Neural cell (in vitro differentiated cells): ENCODE measurements around the gene SHANK3. TPM values are rescaled to one million over a fixed set of nuclear protein-coding genes. Genes with fewer than 3 reads are reported as not detected.

ENCODE experiments used
- H2AFZ ChIP-seq: fragments of 200-600, 300-800 bp; sonication (generic), shearing (Covaris generic); 2 replicates; pipeline ENCODE4 v1.6.0; 2014; ENCODE audit warnings: low read depth, mild to moderate bottlenecking, antibody characterized with exemption, low read length, moderate library complexity
- H3F3A ChIP-seq: fragments of 200-600 bp; shearing (Covaris generic); 2 replicates; pipeline ENCODE4 v1.6.1; 2016; ENCODE audit warnings: mild to moderate bottlenecking, moderate library complexity, mixed read lengths, antibody characterized with exemption, low read length; ENCODE audit not compliant: insufficient read depth, poor library complexity, severe bottlenecking
- H3K27ac ChIP-seq: fragments of 200-600, 300-800 bp; sonication (generic), shearing (Covaris generic); 2 replicates; pipeline ENCODE4 v1.5.1; 2014; ENCODE audit warnings: mild to moderate bottlenecking, low read length, moderate library complexity
- H3K27me3 ChIP-seq: fragments of 300-800, 200-600 bp; sonication (generic), shearing (Covaris generic); 2 replicates; pipeline ENCODE4 v1.6.0; 2014; ENCODE audit warnings: mild to moderate bottlenecking, low read depth, low read length, moderate library complexity; ENCODE audit not compliant: insufficient read depth
- H3K36me3 ChIP-seq: fragments of 300-800, 200-600 bp; sonication (generic), shearing (Covaris generic); 2 replicates; pipeline ENCODE4 v1.5.1; 2014; ENCODE audit warnings: mild to moderate bottlenecking, antibody characterized with exemption, low read length, moderate library complexity; ENCODE audit not compliant: insufficient read depth
- H3K4me2 ChIP-seq: fragments of 300-800, 200-600 bp; sonication (generic), shearing (Covaris generic); 2 replicates; pipeline ENCODE4 v1.6.0; 2014; ENCODE audit warnings: mild to moderate bottlenecking, low read length
- H3K4me3 ChIP-seq: fragments of 300-800, 200-600 bp; sonication (generic), shearing (Covaris generic); 2 replicates; pipeline ENCODE4 v1.5.1; 2014; ENCODE audit warnings: mild to moderate bottlenecking, low read length, moderate library complexity
- H3K79me2 ChIP-seq: fragments of 200-600 bp; shearing (Covaris generic); replicated peaks from 2 replicates; pipeline ENCODE4 v1.6.0; 2014; ENCODE audit warnings: mild to moderate bottlenecking, low read length, moderate library complexity; ENCODE audit not compliant: insufficient read depth
- H3K9ac ChIP-seq: fragments of 300-800, 200-600 bp; sonication (generic), shearing (Covaris generic); 2 replicates; pipeline ENCODE4 v1.6.1; 2016; ENCODE audit warnings: mild to moderate bottlenecking, low read length, mixed read lengths
- H3K9me2 ChIP-seq: fragments of 200-600 bp; shearing (Covaris generic); 2 replicates; pipeline ENCODE4 v1.6.1; 2016; ENCODE audit warnings: mild to moderate bottlenecking, low read length, mixed read lengths; ENCODE audit not compliant: insufficient read depth
- H3K9me3 ChIP-seq: fragments of 200-600, 300-800 bp; sonication (generic), shearing (Covaris generic); 2 replicates; pipeline ENCODE4 v1.6.1; 2016; ENCODE audit warnings: mild to moderate bottlenecking, mixed run types, low read length, moderate library complexity, mixed read lengths
- H4K20me1 ChIP-seq: fragments of 200-600 bp; shearing (Covaris generic); 2 replicates; pipeline ENCODE4 v1.6.1; 2016; ENCODE audit warnings: mild to moderate bottlenecking, mixed run types; ENCODE audit not compliant: insufficient read depth
- EP300 ChIP-seq: fragments of 450-650 bp; conservative IDR thresholded peaks from 2 replicates; pipeline ENCODE4 v1.6.1; 2014; ENCODE audit warnings: antibody characterized with exemption, mild to moderate bottlenecking, moderate library complexity; ENCODE audit not compliant: poor library complexity, severe bottlenecking
- EZH2 ChIP-seq: fragments of 200-600, 300-800 bp; shearing (Covaris generic), sonication (generic); IDR thresholded peaks from 2 replicates; pipeline ENCODE4 v1.6.1; 2014; ENCODE audit warnings: antibody characterized with exemption, low read length, borderline replicate concordance, mild to moderate bottlenecking; ENCODE audit not compliant: insufficient read depth, poor library complexity, severe bottlenecking
- MXI1 ChIP-seq: fragments of 450-650 bp; conservative IDR thresholded peaks from 2 replicates; pipeline ENCODE4 v1.6.1; 2014; ENCODE audit warnings: antibody characterized with exemption, mild to moderate bottlenecking; ENCODE audit not compliant: poor library complexity, severe bottlenecking
- POLR2AphosphoS5 ChIP-seq: IDR thresholded peaks from 2 replicates; pipeline ENCODE4 v1.6.1; 2012
- RAD21 ChIP-seq: fragments of 450-650 bp; conservative IDR thresholded peaks from 2 replicates; pipeline ENCODE4 v1.6.1; 2014; ENCODE audit warnings: antibody characterized with exemption, mild to moderate bottlenecking, moderate library complexity
- REST ChIP-seq: IDR thresholded peaks from 2 replicates; pipeline ENCODE4 v1.6.1; 2012; ENCODE audit warnings: borderline replicate concordance
- SMC3 ChIP-seq: fragments of 450-650 bp; conservative IDR thresholded peaks from 2 replicates; pipeline ENCODE4 v1.6.1; 2014; ENCODE audit warnings: antibody characterized with exemption, mild to moderate bottlenecking, moderate library complexity; ENCODE audit not compliant: poor library complexity
- TAF1 ChIP-seq: IDR thresholded peaks from 2 replicates; pipeline ENCODE4 v1.6.1; 2012; ENCODE audit warnings: low read depth
- polyA plus RNA-seq: library from polyadenylated mRNA; depleted of rRNA; stranded (reverse); fragments of >200 nt; gene quantifications from 2 replicates; pipeline ENCODE4 v1.2.3, GENCODE V29; 2014
- TF ChIP-seq, protein P1 (sequence below): fragments of 450-650 bp; IDR thresholded peaks from 2 replicates; pipeline ENCODE4 v1.5.1; 2014; ENCODE audit warnings: antibody characterized with exemption, mild to moderate bottlenecking, moderate library complexity; ENCODE audit not compliant: poor library complexity, severe bottlenecking

Gene SHANK3
- polyA plus RNA-seq, 1 donor from 2014 or later: 5.5 TPM

DNA sequence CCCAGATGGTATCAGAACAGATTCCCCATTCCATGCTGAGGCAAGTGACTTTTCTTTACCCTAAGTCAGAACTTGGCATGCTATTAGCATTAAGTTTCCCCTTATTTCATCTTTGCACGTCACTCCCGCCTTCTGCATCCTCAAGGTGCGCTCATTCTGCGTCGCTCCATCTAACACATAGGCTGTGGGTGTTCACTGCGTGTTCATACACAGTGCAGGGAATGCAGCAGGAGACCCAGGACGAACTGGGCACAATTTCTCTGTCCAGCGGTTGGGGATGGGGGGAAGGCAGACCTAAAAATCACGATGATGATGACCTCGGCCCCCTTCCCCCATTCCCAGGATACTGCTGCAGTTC, 45.7 kb downstream of the SHANK3 start:
- Histone ChIP-seq H3K27me3 (peaks cover 17% of the 10 kb centered on the region), H3K27ac (no peak overlapping the region), H3K36me3 (no peaks in the 10 kb centered on the region), H4K20me1 (no peaks in the 10 kb centered on the region), H2AFZ (no peak overlapping the region), H3K9me2 (no peaks in the 10 kb centered on the region), H3K4me2 (no peak overlapping the region), H3K9ac (no peak overlapping the region), H3K4me3 (no peak overlapping the region), H3K9me3 (no peaks in the 10 kb centered on the region), H3F3A (no peaks in the 10 kb centered on the region), H3K79me2 (no peaks in the 10 kb centered on the region)
- TF ChIP-seq TAF1: no peak
- no peak for TF ChIP-seq MXI1
- no peak for TF ChIP-seq REST
- TF ChIP-seq EZH2: no peak

GRCh38 chr22:50719814-50720300, 47.2 kb downstream of the SHANK3 start:
- H3K4me2 ChIP-seq: no peak overlapping the region
- H3K27me3 ChIP-seq: peaks cover 17% of the 10 kb centered on the region
- H2AFZ ChIP-seq: no peak overlapping the region
- H3K4me3 ChIP-seq: no peak overlapping the region
- no peak overlapping the region for H3K9ac ChIP-seq
- no peaks in the 10 kb centered on the region for H3F3A ChIP-seq
- H3K36me3 ChIP-seq: no peaks in the 10 kb centered on the region
- TF ChIP-seq POLR2AphosphoS5 (no peak), EP300 (no peak), SMC3 (no peak), TAF1 (no peak), REST (no peak), RAD21 (no peak), MXI1 (no peak), EZH2 (no peak)
- TF ChIP-seq, protein P1, sequence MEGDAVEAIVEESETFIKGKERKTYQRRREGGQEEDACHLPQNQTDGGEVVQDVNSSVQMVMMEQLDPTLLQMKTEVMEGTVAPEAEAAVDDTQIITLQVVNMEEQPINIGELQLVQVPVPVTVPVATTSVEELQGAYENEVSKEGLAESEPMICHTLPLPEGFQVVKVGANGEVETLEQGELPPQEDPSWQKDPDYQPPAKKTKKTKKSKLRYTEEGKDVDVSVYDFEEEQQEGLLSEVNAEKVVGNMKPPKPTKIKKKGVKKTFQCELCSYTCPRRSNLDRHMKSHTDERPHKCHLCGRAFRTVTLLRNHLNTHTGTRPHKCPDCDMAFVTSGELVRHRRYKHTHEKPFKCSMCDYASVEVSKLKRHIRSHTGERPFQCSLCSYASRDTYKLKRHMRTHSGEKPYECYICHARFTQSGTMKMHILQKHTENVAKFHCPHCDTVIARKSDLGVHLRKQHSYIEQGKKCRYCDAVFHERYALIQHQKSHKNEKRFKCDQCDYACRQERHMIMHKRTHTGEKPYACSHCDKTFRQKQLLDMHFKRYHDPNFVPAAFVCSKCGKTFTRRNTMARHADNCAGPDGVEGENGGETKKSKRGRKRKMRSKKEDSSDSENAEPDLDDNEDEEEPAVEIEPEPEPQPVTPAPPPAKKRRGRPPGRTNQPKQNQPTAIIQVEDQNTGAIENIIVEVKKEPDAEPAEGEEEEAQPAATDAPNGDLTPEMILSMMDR: no peak
- no peaks in the 10 kb centered on the region for H3K79me2 ChIP-seq
- no peaks in the 10 kb centered on the region for H3K9me3 ChIP-seq
- H4K20me1 ChIP-seq: no peaks in the 10 kb centered on the region
- no peaks in the 10 kb centered on the region for H3K9me2 ChIP-seq
- H3K27ac ChIP-seq: no peak overlapping the region
